Upper lobe of left lung (tissue), 4 donors: ENCODE results near the gene CPAMD8.

Source experiments
- CTCF ChIP-seq, 6 experiments: fragments of 450-650 bp in 4 of 6; fragments of 200-600 bp in 2 of 6; sonication (generic) in 2 of 6; IDR thresholded peaks; one replicate each; pipeline ENCODE4 v1.5.1; 2016 to 2019; ENCODE audit warnings: antibody characterized with exemption in 6 of 6
- EP300 ChIP-seq, 4 donors: sonication (generic); formaldehyde crosslinking; IDR thresholded peaks; one replicate each; pipeline ENCODE4 v1.5.1; 2017; ENCODE audit warnings: antibody characterized with exemption in 4 of 4, control low read depth in 2 of 4
- POLR2A ChIP-seq, 4 donors: fragments of 450-650 bp; IDR thresholded peaks; one replicate each; pipeline ENCODE4 v1.5.1; 2016 to 2017; ENCODE audit warnings: antibody characterized with exemption in 4 of 4, mild to moderate bottlenecking in 2 of 4

GRCh38 chr19:16904599-16904998 lies 122.0 kb downstream of the CPAMD8 start:
- no peak for TF ChIP-seq CTCF (IDR thresholded peaks at IDR 0.05)
- TF ChIP-seq POLR2A (IDR thresholded peaks at IDR 0.05) = no peak
- no peak for TF ChIP-seq EP300 (IDR thresholded peaks at IDR 0.05)
